GM18873 (cell line): Measurements from ENCODE around the gene KCNC3.
A peak's percentile ranks its signal among the peaks of the same experiment; 100 is the strongest.
"Not testable (repeated sequence)": the region's sequence is repeated elsewhere in the genome, so short reads cannot be mapped to it uniquely, and the experiment has no call there.

Source experiments
- ATAC-seq: cut with Tn5 transposase; IDR thresholded peaks from one replicate; pipeline ENCODE4 v1.9.1; 2021; ENCODE audit warnings: mild to moderate bottlenecking, moderate library complexity, moderate number of reproducible peaks; ENCODE audit not compliant: unreplicated experiment, low FRiP score

KCNC3 gene

DNA sequence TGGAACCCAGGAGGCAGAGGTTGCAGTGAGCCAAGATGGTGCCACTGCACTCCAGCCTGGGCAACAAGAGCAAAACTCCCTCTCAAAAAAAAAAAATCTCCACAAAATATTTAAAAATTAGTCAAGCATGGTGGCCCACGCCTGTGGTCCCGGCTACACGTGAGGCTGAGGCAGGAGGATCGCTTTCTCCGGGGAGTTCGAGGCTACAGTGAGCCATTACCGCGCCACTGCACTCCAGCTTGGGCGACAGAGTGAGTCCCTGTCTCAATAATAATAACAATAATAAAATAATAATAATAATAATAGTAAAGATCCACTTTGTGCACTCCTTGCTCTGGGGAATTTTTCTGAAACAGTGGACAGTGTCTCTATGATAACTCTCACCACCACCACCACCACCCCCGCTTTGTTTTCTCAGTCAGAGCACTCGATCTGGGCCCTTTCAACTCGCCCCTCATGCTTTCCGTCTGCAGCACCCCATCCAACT lies 27.6 kb upstream of the KCNC3 start:
- ATAC-seq: no peak

GRCh38 chr19:50353487-50353880 lies 24.3 kb upstream of the KCNC3 start:
- ATAC-seq: not testable (repeated sequence)

GRCh38 chr19:50352242-50352641 lies 23.1 kb upstream of the KCNC3 start:
- no peak for ATAC-seq

GRCh38 chr19:50349277-50350057 lies 20.3 kb upstream of the KCNC3 start:
- no peak for ATAC-seq

DNA sequence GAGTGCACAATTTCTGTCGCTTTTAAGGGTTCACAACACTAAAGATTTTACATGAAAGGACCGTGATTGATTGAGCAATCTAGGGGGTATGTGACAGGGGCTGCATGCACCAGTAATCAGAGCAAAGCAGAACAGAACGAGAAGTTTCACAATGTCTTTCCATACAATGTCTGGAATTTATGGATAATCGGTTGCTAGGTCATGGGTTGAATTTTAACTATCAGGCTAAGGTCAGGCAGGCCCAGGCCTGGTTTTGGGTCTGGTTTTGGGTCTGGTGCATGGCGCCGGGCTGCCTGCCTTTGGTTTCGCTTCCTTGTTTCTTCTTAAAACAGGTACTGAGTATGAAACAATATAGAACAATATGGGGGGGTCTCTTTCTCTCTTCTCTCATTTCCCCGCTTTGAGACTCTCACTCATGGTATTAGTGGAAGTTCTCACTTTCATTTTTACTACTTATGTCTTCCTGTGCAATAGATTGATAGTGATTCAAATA lies 18.0 kb upstream of the KCNC3 start:
- ATAC-seq: not testable (repeated sequence)

GRCh38 chr19:50344661-50345318 lies 15.6 kb upstream of the KCNC3 start:
- no peak for ATAC-seq

GRCh38 chr19:50341091-50341564 lies 12.0 kb upstream of the KCNC3 start:
- peak; percentile 41 for ATAC-seq

DNA sequence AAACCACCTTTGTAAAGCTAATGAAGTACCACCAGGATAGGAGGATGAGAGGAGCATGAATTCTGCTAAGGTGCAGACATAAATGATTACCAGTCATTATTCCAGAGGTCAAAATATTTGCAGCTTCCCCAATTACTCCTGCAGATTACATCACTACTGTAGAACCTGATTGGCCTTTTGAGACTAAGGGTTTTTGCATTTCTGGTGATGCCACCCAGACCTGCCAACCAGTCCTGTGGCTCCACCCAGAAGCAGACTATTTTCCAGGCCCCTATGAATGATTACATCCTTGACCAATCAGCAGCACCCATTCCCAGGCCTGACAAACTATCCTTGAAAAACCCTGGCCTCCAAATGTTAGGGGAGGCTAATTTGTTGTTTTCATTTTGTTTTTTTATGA lies 11.2 kb upstream of the KCNC3 start:
- no peak for ATAC-seq

DNA sequence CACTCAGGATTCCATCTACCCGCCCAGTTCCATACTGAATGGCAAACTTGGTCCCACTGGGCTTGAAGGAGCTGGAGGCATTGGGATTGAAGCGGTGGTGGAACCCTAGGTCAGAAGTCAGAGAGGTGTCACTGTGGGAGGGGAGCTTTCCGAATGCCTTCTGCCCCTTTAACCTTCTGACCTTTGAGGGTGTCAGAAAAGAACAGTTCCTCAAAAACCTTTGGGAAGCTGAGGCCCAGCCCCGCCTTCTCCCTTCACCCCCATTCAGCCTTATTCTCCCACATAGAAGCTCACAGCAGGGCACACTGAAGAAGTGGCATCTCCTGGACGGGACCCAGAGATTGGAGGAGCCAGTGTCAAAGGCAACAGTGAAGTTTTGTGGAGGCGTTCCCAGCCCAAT lies 7.9 kb upstream of the KCNC3 start:
- ATAC-seq: not testable (repeated sequence)

- ATAC-seq: no peak
Measured at GRCh38 chr19:50334741-50335421, 5.7 kb upstream of the KCNC3 start.

DNA sequence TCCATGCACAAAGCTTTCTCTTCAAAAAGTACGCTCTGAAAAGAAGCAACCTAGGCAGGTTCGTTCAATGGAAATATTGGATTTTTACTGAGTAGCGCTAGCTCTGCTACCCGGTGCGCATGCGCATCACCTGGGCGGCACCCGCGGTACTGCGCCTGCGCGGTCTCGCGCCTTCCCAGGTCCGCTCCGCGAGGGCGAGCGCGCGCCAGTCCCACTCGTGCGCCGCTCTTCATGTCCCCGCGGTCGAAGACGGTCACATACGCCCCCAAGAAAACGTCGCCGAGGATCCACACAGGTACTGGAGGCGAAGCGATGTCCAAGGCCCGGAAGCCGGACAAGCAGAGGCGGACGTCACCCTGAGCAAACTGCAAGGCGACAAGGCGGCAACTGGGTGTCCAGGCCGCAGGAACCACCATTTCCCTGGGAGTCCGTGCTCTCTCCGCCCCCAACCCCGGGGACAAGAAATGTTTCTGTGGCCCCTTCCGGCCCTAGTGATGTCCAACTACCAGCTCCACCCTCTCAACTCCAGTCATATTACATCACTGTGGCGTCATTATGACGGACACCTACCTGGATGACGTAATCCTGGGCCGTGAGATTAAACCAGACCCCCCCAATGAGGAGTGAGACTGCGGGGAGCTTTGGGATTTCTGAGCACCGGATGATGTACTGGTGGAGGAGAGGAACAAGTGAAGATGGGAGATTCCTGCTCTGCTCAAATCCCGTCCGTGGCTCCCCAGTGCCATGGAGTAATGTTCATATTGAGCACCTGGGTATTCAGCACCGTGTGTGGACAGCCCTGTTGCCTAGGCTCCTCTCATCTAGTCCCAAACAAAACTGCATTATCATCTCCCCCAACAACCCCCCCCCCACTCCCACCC lies 4.8 kb upstream of the KCNC3 start:
- peak; percentile 27 for ATAC-seq

DNA sequence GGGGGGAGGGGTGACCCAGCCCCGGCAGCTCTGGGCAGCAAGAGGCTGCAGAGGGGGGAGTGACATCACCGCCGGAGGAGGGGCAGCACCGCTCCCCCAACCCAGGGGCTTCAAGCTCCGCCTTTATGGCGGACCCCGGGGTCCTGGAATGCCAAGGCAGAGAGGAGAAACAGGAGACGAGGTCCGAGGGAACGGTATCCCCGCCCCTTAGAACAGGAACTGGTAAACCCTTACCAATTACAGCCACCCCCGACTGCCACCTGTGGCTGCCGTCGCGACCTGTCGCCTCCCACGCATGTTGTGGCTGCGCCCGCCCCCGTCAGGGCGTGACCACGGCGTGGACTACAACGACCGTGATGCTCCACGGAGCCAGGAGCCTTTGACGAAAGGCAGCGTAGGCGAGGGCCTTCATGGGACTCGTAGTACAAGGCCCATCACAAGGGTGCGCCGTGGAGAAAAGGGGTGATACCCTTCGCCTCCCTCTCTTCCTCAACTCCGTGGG lies 4.1 kb upstream of the KCNC3 start:
- peak; percentile 55 for ATAC-seq

DNA sequence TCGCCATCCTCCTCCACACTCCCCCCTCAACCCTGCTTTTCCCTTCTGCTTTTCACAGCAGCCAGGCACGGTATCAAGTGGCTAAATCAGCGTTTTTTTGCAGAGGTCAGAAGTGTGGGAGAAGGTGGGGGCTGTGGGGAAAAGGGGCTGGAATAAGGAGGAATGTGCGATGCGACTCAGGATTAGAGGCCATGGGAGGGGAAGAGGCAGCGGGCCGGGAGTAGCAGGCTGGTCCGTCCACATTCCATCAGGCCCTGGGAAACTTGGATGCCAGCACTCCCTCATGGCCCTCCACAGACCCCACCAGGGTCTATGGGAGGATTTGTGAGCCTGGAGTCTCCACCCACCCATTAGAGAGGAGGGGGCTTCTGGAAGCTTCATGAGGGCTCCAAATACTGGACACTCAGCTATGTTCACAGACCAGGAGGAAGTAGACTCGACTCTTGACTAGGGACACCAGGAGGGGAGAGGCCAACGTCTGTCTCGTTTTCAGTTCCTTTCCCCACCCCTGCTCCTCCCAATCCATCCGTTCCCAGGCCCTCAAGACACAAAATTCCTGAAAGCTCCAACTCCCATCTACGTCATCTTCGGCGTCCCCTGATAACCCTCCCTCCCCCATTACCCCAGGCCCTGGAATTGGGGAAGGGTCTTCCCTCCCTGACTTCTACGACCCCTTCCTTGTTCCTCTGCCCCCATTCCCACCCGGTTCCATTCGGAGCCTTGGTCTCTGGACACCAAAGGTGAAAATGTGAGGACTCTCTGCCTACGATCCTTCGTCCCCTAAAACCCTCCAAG lies 3.3 kb upstream of the KCNC3 start:
- ATAC-seq: no peak

DNA sequence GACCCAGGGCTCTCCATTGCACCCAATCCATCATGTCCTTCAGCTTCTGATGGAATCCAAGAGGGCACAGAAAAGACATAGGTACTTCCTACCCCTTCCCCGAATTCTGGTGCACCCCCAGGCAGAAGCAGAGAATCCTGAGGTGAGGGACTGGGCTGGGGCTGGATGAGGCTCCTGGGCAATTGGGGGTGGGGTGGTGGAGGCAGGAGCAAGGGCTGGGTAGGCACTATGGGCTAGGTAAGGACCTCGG lies 2.7 kb upstream of the KCNC3 start:
- no peak for ATAC-seq

DNA sequence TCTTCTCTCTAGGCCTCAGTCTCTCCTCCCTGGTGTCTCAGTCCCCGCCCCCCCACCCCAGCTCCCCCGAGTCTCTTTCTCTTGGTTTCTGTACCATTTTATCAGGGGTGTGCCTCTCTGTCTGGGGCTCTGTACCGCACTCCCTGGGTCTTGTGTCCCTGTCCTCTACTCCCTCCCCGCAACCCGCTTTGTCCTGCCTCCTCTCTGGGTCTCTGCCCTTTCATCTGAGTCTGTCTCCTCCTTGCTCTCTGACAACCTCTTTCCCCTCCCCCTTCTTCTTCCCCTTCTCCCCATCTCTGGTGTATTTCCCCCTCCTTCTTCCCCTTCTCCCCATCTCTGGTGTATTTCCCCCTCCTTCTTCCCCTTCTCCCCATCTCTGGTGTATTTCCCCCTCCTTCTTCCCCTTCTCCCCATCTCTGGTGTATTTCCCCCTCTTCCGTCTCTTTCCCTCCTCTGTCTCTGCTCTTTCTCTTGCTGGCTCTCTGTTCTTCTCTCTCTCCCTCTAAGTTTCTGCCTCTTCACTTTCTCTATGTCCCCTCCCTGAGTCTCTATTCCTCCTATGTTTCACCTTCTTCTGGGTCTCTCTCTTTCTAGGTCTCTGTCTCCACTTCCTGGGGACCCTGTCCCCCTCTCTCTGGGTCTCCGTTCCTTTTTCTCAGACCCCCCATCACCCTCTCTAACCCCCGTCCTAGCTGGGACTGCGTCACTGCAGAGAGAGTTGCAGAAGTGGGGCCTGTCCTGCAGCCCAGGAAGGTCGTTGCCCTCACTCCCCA lies 2.2 kb upstream of the KCNC3 start:
- ATAC-seq: no peak

DNA sequence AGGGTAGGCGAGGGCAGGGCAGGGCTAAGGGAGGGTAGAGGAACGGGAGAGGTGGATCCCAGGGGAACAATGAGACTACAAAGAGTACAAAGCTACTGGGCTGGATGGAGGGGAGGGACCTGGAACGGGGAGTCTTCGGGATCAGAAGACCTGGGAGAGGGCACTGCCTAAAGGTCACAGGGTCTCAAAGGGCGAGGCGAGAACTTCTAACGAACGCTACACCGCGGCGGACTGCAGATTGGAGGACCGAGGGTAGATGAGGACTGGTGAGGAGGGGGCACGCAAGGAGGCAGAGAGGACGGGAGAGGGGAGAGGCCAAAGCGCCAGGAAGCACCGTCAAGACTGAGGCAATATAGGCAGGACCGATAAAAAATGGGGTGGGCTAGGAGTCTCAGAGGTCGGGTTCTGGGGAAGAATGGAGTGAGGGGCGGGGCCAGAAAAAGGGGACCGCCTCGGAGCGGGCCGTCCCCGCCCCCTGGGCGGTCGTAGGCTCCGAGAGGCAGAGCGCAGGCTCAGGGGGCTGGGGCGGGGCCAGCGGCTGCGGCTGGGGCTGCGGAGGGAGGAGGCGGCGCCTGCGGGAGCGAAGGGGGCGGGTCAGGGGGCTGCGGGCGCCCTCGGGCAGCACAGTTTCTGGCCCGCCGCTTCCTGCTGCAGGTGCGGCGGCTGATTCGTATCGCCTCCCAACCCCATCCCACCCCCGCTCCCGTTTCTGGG lies 1.3 kb upstream of the KCNC3 start:
- no peak for ATAC-seq

- not testable (repeated sequence) for ATAC-seq
Measured at GRCh38 chr19:50329926-50330294, 733 bp upstream of the KCNC3 start.

DNA sequence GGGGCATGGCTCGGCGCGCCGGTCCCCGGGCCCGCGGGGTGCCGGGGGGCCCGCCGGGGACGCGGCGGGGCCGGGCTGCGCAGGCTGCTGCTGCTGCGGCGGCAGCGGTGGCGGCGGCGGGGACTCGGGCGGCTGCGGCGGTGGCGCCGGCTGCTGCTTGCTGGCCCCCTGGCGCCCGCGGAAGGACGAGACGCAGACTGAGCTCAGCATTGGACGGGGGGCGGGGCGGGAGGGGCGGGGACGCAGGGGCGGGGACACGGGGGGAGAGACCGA lies 368 bp downstream of the KCNC3 start:
- no peak for ATAC-seq
